GM18870 (cell line): Measurements from ENCODE around the gene ZMIZ1.
"Not testable (repeated sequence)": the region's sequence is repeated elsewhere in the genome, so short reads cannot be mapped to it uniquely, and the experiment has no call there.

Experiments used
- ATAC-seq: cut with Tn5 transposase; IDR thresholded peaks from one replicate; pipeline ENCODE4 v1.9.1; 2021; ENCODE audit warnings: moderate library complexity; ENCODE audit not compliant: unreplicated experiment

The ZMIZ1 gene

GRCh38 chr10:79331709-79332108 is 262.9 kb downstream of the ZMIZ1 start:
- ATAC-seq = peak; percentile 78

- not testable (repeated sequence) for ATAC-seq
These were observed 264.0 kb downstream of the ZMIZ1 start for GRCh38 chr10:79332610-79333315.

GRCh38 chr10:79333513-79333912 is 264.7 kb downstream of the ZMIZ1 start:
- ATAC-seq = no peak

GRCh38 chr10:79334573-79334972 is 265.8 kb downstream of the ZMIZ1 start:
- ATAC-seq = no peak

- no peak for ATAC-seq
These were observed 266.3 kb downstream of the ZMIZ1 start for GRCh38 chr10:79335094-79335469.

- no peak for ATAC-seq
These were observed 266.9 kb downstream of the ZMIZ1 start for GRCh38 chr10:79335470-79336235.

- no peak for ATAC-seq
These were observed 267.5 kb downstream of the ZMIZ1 start for GRCh38 chr10:79336276-79336675.

GRCh38 chr10:79336739-79337138 is 268.0 kb downstream of the ZMIZ1 start:
- ATAC-seq = no peak

- ATAC-seq = not testable (repeated sequence)
These were observed 269.2 kb downstream of the ZMIZ1 start for GRCh38 chr10:79337783-79338469.

GRCh38 chr10:79339266-79339665 is 270.5 kb downstream of the ZMIZ1 start:
- no peak for ATAC-seq

- no peak for ATAC-seq
These were observed 272.0 kb downstream of the ZMIZ1 start for GRCh38 chr10:79340646-79341244.

GRCh38 chr10:79342295-79342761 is 273.6 kb downstream of the ZMIZ1 start:
- no peak for ATAC-seq

- ATAC-seq = no peak
These were observed 274.2 kb downstream of the ZMIZ1 start for GRCh38 chr10:79342811-79343561.

GRCh38 chr10:79344502-79345195 is 275.9 kb downstream of the ZMIZ1 start:
- no peak for ATAC-seq

- no peak for ATAC-seq
These were observed 276.7 kb downstream of the ZMIZ1 start for GRCh38 chr10:79345241-79346011.

GRCh38 chr10:79346012-79346340 is 277.2 kb downstream of the ZMIZ1 start:
- no peak for ATAC-seq

- ATAC-seq = no peak
These were observed 277.8 kb downstream of the ZMIZ1 start for GRCh38 chr10:79346388-79347225.

- peak; percentile 52 for ATAC-seq
These were observed 278.6 kb downstream of the ZMIZ1 start, which contains the start of gene PPIF for GRCh38 chr10:79347226-79347893. PPIF (plus strand) TSS chr10:79347469; CDS start chr10:79347549, 80 bp downstream.
